GM19023 (cell line): ENCODE results near the gene NTHL1.
"Not testable (repeated sequence)": the region's sequence is repeated elsewhere in the genome, so short reads cannot be mapped to it uniquely, and the experiment has no call there.

Source experiments
- ATAC-seq: cut with Tn5 transposase; IDR thresholded peaks from one replicate; pipeline ENCODE4 v1.9.1; 2021; ENCODE audit warnings: mild to moderate bottlenecking, moderate library complexity; ENCODE audit not compliant: unreplicated experiment

NTHL1 gene

GRCh38 chr16:2042986-2043666, 4.5 kb downstream of the NTHL1 start:
- no peak for ATAC-seq

- no peak for ATAC-seq
These were observed 5.3 kb downstream of the NTHL1 start for GRCh38 chr16:2042171-2042985.

GRCh38 chr16:2040787-2041522, 6.7 kb downstream of the NTHL1 start:
- ATAC-seq, result no peak

DNA sequence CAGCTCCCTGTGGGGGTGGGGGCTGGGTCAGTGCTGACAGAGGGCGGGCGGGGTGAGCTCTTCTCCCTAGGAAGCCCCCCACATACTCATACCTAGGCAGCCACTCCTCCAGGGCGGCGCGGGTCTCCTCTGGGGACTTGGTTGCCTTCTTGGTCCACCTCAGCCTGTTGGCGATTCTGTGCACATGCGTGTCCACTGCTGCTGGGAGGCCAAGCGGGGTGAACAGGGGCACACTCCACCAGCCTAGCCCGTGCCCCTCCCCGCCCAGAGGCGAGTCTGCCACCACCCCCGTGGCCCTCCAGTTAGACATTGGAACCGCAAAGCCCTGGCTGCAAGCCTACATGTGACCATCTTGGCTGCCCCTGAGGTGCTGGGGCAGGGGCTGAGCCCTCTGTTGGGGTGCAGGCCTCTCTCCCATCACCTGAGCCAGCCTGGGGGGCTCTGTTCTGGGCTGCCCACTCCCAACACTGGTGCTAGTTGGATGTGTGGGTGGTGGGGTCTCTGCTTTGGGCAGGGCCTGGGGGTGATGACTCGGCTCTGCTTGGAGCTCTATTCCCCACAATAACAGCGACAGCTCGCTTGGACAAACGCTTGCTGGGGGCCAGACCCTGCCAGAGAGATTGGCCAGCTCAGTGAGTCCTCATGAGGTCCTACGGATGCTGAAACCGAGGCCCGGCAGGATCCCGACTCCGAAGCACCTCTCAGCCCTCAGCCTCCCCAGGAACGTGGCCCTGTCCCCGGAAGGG, 7.4 kb downstream of the NTHL1 start:
- ATAC-seq, result no peak

- ATAC-seq, result no peak
These were observed 8.2 kb downstream of the NTHL1 start for GRCh38 chr16:2039274-2040031.

DNA sequence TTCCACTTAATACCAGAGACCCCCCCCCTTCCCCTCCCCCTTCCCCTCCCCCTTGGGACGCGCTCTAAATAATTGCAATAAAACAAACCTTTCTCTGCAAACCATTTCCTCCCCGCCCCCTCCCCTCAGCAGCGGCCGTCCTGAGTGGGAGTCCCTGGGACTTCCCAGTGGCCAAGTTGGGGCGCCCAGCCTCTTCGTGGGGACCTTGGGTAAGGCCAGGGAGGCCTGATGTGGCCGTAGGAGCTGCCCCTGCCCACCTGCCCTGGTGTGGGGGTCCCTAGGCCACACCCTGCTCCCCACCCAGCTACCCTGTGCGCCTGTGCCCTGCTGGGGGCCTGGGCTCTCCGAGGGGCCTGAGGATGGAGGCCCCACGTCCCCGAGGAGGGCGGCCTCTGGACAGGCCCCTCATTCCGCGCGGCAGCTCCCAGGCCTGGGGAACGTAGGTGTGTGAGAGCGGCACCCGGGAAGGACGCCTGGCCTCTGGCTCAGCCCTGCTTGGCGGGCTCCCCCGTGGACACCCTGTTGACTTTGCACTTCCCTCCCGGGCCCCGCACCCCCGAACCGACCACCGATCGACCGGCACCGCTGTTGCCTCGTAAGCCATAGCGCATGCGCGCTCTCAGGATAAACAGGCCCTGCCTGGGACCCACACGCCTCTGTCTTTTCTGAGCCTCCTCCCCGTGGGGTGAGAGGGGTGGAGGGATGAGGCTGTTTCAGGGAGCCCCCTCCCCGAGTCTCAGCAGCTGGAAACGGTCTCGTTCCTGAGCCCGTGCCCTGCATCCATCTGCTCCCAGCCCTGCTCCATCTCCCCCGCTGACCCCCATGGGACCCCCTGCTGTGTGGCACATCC, 9.0 kb downstream of the NTHL1 start:
- ATAC-seq, result no peak

DNA sequence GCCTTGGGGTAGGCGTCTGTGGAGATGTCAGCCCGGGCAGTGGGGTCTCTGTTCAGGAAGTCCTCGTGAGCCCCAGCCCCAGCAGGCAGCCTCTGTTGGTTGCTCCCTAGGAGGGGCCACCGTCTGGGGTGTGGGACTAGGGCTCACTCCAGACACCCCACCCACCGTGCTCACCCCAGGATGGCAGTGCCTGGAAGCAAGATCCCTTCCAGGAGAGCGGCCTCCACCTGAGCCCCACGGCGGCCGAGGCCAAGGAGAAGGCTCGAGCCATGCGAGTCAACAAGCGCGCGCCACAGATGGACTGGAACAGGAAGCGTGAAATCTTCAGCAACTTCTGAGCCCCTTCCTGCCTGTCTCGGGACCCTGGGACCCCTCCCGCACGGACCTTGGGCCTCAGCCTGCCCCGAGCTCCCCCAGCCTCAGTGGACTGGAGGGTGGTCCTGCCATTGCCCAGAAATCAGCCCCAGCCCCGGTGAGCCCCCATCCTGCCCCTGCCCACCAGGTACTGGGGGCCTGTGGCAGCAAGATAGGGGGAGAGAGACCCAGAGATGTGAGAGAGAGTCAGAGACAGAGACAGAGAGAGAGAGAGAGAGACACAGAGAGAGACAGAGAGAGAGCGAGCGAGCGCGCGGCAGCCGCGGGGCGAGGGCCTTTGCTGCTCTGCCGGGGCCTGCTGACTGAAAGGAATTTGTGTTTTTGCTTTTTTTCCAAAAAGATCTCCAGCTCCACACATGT, 9.8 kb downstream of the NTHL1 start:
- ATAC-seq, result no peak

- no peak for ATAC-seq
These were observed 10.5 kb downstream of the NTHL1 start for GRCh38 chr16:2037115-2037514.

- no peak for ATAC-seq
These were observed 11.3 kb downstream of the NTHL1 start for GRCh38 chr16:2036200-2036966.

DNA sequence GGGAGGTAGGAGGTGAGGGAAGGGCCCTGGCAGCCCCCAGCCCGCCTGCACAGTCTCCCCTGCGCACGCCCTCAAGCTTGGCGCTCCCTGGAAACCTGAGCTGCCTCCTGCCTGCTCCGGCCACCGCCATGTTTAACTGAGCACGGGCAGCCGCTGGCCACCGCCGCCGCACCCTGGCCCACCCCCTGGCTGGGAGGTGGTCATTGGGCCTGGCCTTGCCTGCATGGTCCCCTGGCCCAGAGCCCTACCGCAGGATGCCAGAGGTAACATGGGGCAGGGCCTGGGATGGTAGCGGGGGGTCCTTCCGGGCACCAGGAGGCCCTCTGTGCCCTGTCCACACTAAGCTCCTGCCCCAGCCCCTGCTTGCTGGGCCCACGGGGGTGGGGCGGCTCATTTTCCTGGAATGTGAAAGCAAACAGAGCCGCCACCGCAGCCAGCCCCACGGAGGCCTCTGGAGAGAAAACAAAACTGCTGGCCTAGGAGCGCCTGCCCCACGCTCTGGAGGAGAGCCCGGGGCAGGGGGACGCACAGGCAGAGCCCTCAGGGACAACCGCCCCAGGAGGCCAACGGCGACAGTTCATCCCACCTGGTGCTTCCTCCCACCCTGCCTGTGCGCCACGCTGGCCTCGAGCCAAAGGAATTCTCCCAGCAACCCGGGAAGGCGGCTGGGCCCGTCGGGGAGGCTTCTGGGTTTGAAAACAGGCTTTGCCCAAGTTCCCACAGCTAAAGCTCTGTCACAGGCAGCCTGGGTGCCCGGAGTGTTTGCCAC, 12.0 kb downstream of the NTHL1 start:
- no peak for ATAC-seq

DNA sequence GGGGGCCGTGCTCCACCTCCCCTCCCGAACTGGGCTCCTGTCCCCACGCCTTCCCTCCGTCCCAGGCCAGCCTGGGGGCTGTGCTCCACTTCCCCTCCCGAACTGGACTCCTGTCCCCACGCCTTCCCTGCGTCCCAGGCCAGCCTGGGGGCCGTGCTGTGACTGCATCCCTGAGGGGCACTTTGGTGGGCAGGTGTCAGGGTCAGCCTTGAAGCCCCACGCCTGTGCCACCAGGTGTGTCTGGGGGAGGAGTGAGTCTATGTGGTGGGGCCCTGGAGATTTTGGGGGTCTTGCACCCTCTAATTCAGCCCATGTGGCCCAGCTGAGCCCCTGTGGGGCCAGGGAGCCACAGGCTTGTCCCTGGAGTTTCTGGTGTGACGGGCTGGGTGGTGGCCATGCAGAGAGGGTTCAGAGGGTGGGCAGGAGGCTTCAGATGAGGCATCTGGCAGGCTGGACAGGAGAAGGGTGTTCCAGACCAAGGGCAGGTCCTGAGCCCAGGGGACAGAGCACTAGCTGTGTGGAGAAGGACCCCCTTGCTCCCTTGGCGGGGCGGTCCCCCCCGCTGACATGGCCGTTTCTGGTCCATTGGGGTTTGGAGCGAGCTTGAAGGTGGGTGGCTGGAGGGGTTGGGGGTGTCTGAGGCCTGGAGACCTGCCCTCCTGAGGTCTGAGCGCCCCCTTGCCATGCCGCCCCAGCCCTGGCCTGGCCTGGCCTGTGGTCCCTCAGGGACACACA, 12.8 kb downstream of the NTHL1 start:
- ATAC-seq, result no peak

DNA sequence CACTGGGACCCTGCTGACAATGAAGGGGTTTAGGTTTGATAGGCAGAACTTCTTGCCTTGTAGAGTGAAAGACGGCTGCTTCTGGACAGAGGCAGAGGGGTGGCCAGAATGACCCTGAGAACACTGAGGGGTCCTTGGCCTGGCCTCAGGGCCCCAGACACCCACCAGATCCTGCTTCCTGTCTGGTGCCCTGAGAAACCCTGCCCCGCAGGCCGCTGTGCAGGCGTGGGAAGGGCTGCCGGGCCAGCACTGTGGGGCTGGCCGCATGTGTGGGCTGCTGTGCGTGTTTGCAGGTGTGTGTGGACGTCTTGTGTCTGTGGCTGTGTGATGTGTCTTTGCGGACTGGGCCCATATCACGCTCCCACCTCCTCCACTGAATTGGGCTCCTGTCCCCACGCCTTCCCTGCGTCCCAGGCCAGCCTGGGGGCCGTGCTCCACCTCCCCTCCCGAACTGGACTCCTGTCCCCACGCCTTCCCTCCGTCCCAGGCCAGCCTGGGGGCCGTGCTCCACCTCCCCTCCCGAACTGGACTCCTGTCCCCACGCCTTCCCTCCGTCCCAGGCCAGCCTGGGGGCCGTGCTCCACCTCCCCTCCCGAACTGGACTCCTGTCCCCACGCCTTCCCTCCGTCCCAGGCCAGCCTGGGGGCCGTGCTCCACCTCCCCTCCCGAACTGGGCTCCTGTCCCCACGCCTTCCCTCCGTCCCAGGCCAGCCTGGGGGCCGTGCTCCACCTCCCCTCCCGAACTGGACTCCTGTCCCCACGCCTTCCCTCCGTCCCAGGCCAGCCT, 13.5 kb downstream of the NTHL1 start:
- not testable (repeated sequence) for ATAC-seq

DNA sequence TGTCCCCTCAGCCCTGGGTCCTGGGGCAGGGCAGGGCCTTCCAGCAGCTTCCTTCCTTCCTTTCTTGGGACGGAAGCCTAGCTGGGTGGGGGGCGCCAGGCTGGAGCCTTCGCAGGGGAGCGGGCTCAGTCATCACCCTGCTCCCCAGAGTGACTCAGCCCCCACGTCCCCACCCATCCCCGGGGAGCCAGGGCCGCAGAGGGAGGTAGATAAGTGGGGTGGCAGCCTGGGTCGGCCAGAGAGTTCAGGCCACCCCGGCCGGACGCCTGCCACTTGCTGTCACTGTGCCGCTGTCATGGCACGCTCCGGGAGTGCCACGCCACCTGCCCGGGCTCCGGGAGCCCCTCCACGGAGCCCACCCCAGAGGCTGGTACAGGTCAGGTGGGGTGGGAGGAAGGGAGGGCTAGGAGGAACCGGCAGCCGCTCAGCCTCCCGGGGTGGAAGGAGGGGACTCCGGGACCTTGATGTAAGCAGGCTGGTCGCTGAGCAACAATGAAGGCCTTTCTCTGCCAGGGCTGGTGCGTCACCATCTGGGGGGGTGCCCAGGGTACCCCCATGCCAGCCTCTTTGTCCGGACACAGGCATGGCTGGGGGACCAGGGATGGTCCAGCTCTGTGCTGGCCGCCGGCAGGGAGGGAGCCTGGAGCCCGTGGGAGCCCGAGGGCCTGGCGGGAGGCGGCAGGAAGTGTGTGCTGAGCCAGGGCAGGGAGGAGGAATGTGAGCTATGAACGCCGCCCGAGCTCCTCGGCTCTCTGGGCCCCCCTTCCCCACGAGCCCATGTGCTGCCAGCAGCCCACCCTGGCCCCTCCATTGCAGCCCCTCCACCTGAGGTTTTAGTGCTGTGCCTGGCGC, 14.4 kb downstream of the NTHL1 start:
- no peak for ATAC-seq

GRCh38 chr16:2032285-2033056, 15.2 kb downstream of the NTHL1 start:
- ATAC-seq, result no peak
